ENCODE measurements around the gene ATP6V1G1. TPM values are rescaled to one million over a fixed set of nuclear protein-coding genes. Genes with fewer than 3 reads are reported as not detected.

ATP6V1G1 gene
- total and polyA plus RNA-seq, 7 experiments from 2014 or later, result 86.2 to 372 (median 133) TPM

- intact Hi-C loops (cut with micrococcal nuclease), result no loop called here
Observed at GRCh38 chr9:114559830-114560513, 27.6 kb upstream of the ATP6V1G1 start.

GRCh38 chr9:114560956-114561355 lies 26.6 kb upstream of the ATP6V1G1 start:
- CTCF ChIA-PET, result no interaction called here
- Histone ChIP-seq H3K9me3 (ENCODE audit: control insufficient read depth in 2 of 3, low read length in 3 of 3) (peaks cover 0 to 4% (median 0%) of the 10 kb centered on the region in 3 experiments), H3K27ac (ENCODE audit: low read depth, low read length) (no peak overlapping the region), H3K27me3 (ENCODE audit: control insufficient read depth in 2 of 2, insufficient read depth in 2 of 2, low read length in 2 of 2) (no peaks in the 10 kb centered on the region), H3K4me3 (ENCODE audit: low read length) (no peak overlapping the region), H3K36me3 (ENCODE audit: control insufficient read depth in 2 of 3, insufficient read depth in 3 of 3, low read length in 3 of 3) (no peaks in the 10 kb centered on the region), H3K4me1 (ENCODE audit: control insufficient read depth in 2 of 2, insufficient read depth in 2 of 2, low read length in 2 of 2) (no peaks in the 10 kb centered on the region)
- Mint-ChIP-seq H3K9me3 (peaks cover 0 to 6% (median 0%) of the 10 kb centered on the region in 11 donors), H3K36me3 (peaks cover 0 to 5% (median 0%) of the 10 kb centered on the region in 5 donors), H3K27ac (no peak overlapping the region), H3K27me3 (peaks cover 0 to 35% (median 0%) of the 10 kb centered on the region in 5 donors), H3K4me3 (no peak overlapping the region), H3K4me1 (peaks cover 0 to 9% (median 0%) of the 10 kb centered on the region in 7 donors)
- POLR2A ChIA-PET, result no interaction called here
- intact Hi-C loops (cut with micrococcal nuclease), result no loop called here
- no peak for DNase-seq
- no peak for ATAC-seq

More at GRCh38 chr9:114559830-114560513, 27.6 kb upstream of the ATP6V1G1 start:
- Mint-ChIP-seq H3K4me1 (peaks cover 0 to 7% (median 0%) of the 10 kb centered on the region in 7 donors), H3K9me3 (peaks cover 0 to 6% (median 0%) of the 10 kb centered on the region in 11 donors), H3K27ac (peak overlapping the region in 1 of 9 donors; percentile 20), H3K36me3 (peaks cover 0 to 5% (median 0%) of the 10 kb centered on the region in 5 donors), H3K4me3 (no peak overlapping the region), H3K27me3 (peaks cover 0 to 29% (median 0%) of the 10 kb centered on the region in 5 donors)
- ChIA-PET CTCF (no interaction called here), POLR2A (interaction anchor here (0.6 to 0.7 kb wide), 2 partner anchors 25 to 199 kb away, joined by 3 read pairs; no protein-coding TSS in a partner anchor)
- H3K27ac ChIP-seq (ENCODE audit: low read depth, low read length), result no peak overlapping the region
- no peaks in the 10 kb centered on the region for H3K4me1 ChIP-seq (ENCODE audit: control insufficient read depth in 2 of 2, insufficient read depth in 2 of 2, low read length in 2 of 2)
- no peaks in the 10 kb centered on the region for H3K27me3 ChIP-seq (ENCODE audit: control insufficient read depth in 2 of 2, insufficient read depth in 2 of 2, low read length in 2 of 2)
- H3K9me3 ChIP-seq (ENCODE audit: control insufficient read depth in 2 of 3, low read length in 3 of 3), result peaks cover 0 to 4% (median 0%) of the 10 kb centered on the region in 3 experiments
- H3K36me3 ChIP-seq (ENCODE audit: control insufficient read depth in 2 of 3, insufficient read depth in 3 of 3, low read length in 3 of 3), result no peaks in the 10 kb centered on the region
- ATAC-seq (peak; percentile 24), DNase-seq (no peak)
- H3K4me3 ChIP-seq (ENCODE audit: low read length), result no peak overlapping the region

- Mint-ChIP-seq H3K4me1 (peaks cover 0 to 13% (median 0%) of the 10 kb centered on the region in 7 donors), H3K36me3 (peaks cover 0 to 4% (median 0%) of the 10 kb centered on the region in 5 donors), H3K27ac (no peak overlapping the region), H3K27me3 (peaks cover 0 to 38% (median 0%) of the 10 kb centered on the region in 5 donors), H3K9me3 (peaks cover 0 to 1% (median 0%) of the 10 kb centered on the region in 11 donors), H3K4me3 (no peak overlapping the region)
- ChIA-PET POLR2A (no interaction called here), CTCF (no interaction called here)
- ATAC-seq (no peak), DNase-seq (no peak)
- H3K4me3 ChIP-seq (ENCODE audit: low read length), result no peak overlapping the region
- H3K27ac ChIP-seq (ENCODE audit: low read depth, low read length), result no peak overlapping the region
- no peaks in the 10 kb centered on the region for H3K27me3 ChIP-seq (ENCODE audit: control insufficient read depth in 2 of 2, insufficient read depth in 2 of 2, low read length in 2 of 2)
- no peaks in the 10 kb centered on the region for H3K36me3 ChIP-seq (ENCODE audit: control insufficient read depth in 2 of 3, insufficient read depth in 3 of 3, low read length in 3 of 3)
- intact Hi-C loops (cut with micrococcal nuclease), result no loop called here
- no peaks in the 10 kb centered on the region for H3K4me1 ChIP-seq (ENCODE audit: control insufficient read depth in 2 of 2, insufficient read depth in 2 of 2, low read length in 2 of 2)
- H3K9me3 ChIP-seq (ENCODE audit: control insufficient read depth in 2 of 3, low read length in 3 of 3), result no peaks in the 10 kb centered on the region
Observed at GRCh38 chr9:114561771-114562170, 25.8 kb upstream of the ATP6V1G1 start.

GRCh38 chr9:114565204-114565603 lies 22.4 kb upstream of the ATP6V1G1 start:
- H3K36me3 ChIP-seq (ENCODE audit: control insufficient read depth in 2 of 3, insufficient read depth in 3 of 3, low read length in 3 of 3), result no peaks in the 10 kb centered on the region
- H3K27me3 ChIP-seq (ENCODE audit: control insufficient read depth in 2 of 2, insufficient read depth in 2 of 2, low read length in 2 of 2), result no peaks in the 10 kb centered on the region
- Mint-ChIP-seq H3K27me3 (peaks cover 0 to 36% (median 0%) of the 10 kb centered on the region in 5 donors), H3K27ac (no peak overlapping the region), H3K36me3 (peaks cover 0 to under 1% (median 0%) of the 10 kb centered on the region in 5 donors), H3K9me3 (no peaks in the 10 kb centered on the region), H3K4me3 (no peak overlapping the region), H3K4me1 (peaks cover 0 to 7% (median 0%) of the 10 kb centered on the region in 7 donors)
- CTCF ChIA-PET, result no interaction called here
- DNase-seq (no peak), ATAC-seq (no peak)
- H3K9me3 ChIP-seq (ENCODE audit: control insufficient read depth in 2 of 3, low read length in 3 of 3), result no peaks in the 10 kb centered on the region
- intact Hi-C loops (cut with micrococcal nuclease), result no loop called here
- H3K27ac ChIP-seq (ENCODE audit: low read depth, low read length), result no peak overlapping the region
- H3K4me3 ChIP-seq (ENCODE audit: low read length), result no peak overlapping the region
- POLR2A ChIA-PET, result no interaction called here
- no peaks in the 10 kb centered on the region for H3K4me1 ChIP-seq (ENCODE audit: control insufficient read depth in 2 of 2, insufficient read depth in 2 of 2, low read length in 2 of 2)

- ChIA-PET CTCF (interaction anchor here (0.7 to 1.1 kb wide), 2 partner anchors 165 to 244 kb away, joined by 3 to 5 read pairs; no protein-coding TSS in a partner anchor), POLR2A (no interaction called here)
- intact Hi-C loops (cut with micrococcal nuclease), result no loop called here
- H3K27me3 Mint-ChIP-seq, result peaks cover 0 to 14% (median 0%) of the 10 kb centered on the region in 5 donors
- no peak overlapping the region for H3K4me3 ChIP-seq (ENCODE audit: low read length)
- peaks cover 0 to 5% (median 0%) of the 10 kb centered on the region in 7 donors for H3K4me1 Mint-ChIP-seq
- no peak overlapping the region for H3K4me3 Mint-ChIP-seq
- no peaks in the 10 kb centered on the region for H3K36me3 Mint-ChIP-seq
- H3K27me3 ChIP-seq (ENCODE audit: control insufficient read depth in 2 of 2, insufficient read depth in 2 of 2, low read length in 2 of 2), result no peaks in the 10 kb centered on the region
- ATAC-seq (no peak), DNase-seq (no peak)
- H3K36me3 ChIP-seq (ENCODE audit: control insufficient read depth in 2 of 3, insufficient read depth in 3 of 3, low read length in 3 of 3), result no peaks in the 10 kb centered on the region
- no peaks in the 10 kb centered on the region for H3K9me3 Mint-ChIP-seq
- no peak overlapping the region for H3K27ac Mint-ChIP-seq
- H3K4me1 ChIP-seq (ENCODE audit: control insufficient read depth in 2 of 2, insufficient read depth in 2 of 2, low read length in 2 of 2), result no peaks in the 10 kb centered on the region
- no peak overlapping the region for H3K27ac ChIP-seq (ENCODE audit: low read depth, low read length)
- H3K9me3 ChIP-seq (ENCODE audit: control insufficient read depth in 2 of 3, low read length in 3 of 3), result no peaks in the 10 kb centered on the region
Observed at GRCh38 chr9:114570742-114571141, 16.8 kb upstream of the ATP6V1G1 start.

GRCh38 chr9:114571391-114571790 lies 16.2 kb upstream of the ATP6V1G1 start:
- Histone ChIP-seq H3K27me3 (ENCODE audit: control insufficient read depth in 2 of 2, insufficient read depth in 2 of 2, low read length in 2 of 2) (no peaks in the 10 kb centered on the region), H3K27ac (ENCODE audit: low read depth, low read length) (no peak overlapping the region), H3K4me3 (ENCODE audit: low read length) (no peak overlapping the region), H3K4me1 (ENCODE audit: control insufficient read depth in 2 of 2, insufficient read depth in 2 of 2, low read length in 2 of 2) (no peaks in the 10 kb centered on the region), H3K36me3 (ENCODE audit: control insufficient read depth in 2 of 3, insufficient read depth in 3 of 3, low read length in 3 of 3) (no peaks in the 10 kb centered on the region), H3K9me3 (ENCODE audit: control insufficient read depth in 2 of 3, low read length in 3 of 3) (no peaks in the 10 kb centered on the region)
- ChIA-PET CTCF (interaction anchor here (0.6 to 1.1 kb wide), 3 partner anchors 45 to 243 kb away, joined by 3 to 5 read pairs (median 5); no protein-coding TSS in a partner anchor), POLR2A (interaction anchor here (0.6 kb wide), 1 partner anchor 50 kb away, joined by 3 read pairs; no protein-coding TSS in a partner anchor)
- DNase-seq (no peak), ATAC-seq (no peak)
- intact Hi-C loops (cut with micrococcal nuclease), result no loop called here
- no peak overlapping the region for H3K27ac Mint-ChIP-seq
- no peak overlapping the region for H3K4me3 Mint-ChIP-seq
- H3K27me3 Mint-ChIP-seq, result peaks cover 0 to 11% (median 0%) of the 10 kb centered on the region in 5 donors
- peaks cover 0 to 1% (median 0%) of the 10 kb centered on the region in 11 donors for H3K9me3 Mint-ChIP-seq
- no peaks in the 10 kb centered on the region for H3K36me3 Mint-ChIP-seq
- peaks cover 0 to 4% (median 0%) of the 10 kb centered on the region in 7 donors for H3K4me1 Mint-ChIP-seq
